ENCODE measurements around the gene BDH1.

The BDH1 gene

DNA sequence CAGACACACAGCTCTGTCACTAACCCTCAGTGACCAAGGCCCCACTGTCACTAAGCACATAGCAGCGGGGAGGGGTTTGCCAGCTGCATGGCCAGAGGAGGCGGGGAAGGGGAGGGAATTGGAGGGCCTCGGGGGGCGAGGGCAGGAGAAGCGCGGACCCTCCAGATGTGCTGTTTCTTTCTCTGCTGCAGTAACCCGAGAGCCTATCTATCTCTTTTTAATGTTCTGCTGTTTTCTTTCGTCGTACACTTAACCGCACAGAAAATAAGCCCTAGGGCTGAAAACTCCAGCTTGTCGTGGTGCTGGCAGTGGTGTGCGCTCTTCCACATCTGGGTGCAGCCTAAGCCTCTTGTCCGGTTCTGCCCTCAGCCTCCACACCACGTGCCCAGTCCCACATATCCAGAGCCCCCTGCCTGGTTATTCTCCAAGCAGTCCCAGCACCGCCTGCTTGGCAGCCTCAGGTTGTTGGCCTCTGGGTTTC, 51.1 kb downstream of the BDH1 start:
- no peak for DNase-seq

DNA sequence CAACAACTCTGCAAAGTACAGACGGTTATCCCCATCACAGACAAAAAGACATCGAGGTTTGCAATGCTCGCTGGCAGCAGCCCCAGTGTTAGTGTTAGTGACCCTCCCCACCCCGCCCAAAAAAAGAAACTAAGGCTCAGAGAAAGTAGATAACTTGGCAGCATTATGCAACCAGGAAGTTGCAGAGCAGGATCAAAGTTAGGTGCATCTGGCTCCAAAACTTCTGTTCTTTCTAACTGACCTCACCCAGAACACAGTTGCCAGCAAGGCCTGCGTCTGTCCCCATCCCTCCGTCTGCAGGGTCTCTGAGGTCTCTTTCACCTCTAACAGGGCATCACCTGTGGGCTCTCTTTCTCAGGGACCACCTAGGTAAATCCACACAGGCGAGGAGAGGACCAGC, 51.5 kb downstream of the BDH1 start:
- DNase-seq: no peak

DNA sequence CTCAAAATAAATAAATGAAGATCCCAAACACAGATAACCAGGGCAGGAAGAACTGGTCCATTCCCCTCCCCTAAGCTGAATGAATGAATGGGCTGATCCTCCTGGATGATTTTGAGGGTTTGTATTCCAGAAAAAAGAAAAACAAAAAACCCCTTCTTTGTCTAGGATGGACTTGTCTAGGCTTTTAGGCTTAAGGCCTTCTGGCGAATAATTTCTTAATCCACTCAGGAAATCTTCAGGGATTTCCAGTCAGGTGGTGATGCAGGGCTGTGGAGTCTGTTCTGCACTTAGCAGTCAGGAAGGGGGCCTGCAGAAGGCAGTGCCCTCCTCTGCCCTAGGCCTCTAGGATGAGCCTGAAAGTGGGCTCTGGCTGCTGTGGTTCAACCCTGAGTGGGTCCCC, 52.1 kb downstream of the BDH1 start:
- DNase-seq: no peak

DNA sequence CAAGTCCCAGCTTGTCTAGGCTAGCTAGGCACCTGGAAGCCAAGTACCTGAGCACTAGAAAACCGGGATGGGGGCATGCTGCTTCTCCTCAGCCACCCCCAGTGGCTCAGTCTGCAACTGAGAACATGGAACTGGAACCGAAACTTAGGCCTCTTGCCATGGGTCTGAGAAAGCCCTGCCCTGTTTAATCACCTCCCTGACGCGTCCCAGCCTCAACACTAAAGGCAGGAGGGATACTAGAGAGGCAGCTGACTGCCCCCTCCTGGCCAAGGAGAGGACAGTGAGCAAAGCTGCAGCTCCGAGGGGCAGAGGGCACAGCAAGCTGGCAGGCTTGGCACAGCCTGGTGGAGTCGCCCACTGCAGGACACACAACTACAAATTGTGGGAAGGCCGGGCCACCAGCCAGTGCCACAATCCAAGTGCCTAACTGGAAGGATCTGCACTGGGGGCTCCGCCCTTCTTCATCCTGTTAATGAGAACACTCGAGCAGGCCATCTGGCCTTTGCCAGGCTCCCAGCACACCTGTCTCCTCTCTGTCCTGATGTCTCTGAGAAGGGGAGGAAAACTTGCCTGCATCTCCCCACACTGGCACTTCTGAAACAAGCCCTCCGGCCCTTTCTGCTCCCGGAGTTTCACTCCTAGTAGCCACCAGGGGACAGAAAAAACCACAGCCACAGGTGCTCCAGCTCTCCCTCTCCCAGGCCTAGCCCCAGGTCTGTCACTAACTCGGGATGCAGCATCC, 53.7 kb downstream of the BDH1 start:
- DNase-seq: peak; percentile 26 to 47

DNA sequence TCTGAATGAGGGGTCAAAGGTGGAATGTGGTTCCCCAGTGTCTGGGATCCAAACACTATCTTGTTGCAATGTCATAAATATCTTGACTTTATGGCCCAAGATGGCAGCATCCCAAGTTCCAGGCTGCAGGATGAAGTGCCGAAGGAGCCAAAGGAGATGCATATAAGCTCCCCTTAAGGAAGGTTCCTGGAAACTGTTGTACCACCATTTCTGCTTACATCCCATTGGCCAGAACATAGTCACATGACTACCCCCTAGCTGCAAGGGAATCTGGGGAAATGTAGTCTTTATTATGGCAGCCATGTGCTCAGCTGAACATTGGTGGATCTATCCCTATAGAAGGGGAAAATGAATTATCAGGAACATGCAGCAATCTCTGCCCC, 54.3 kb downstream of the BDH1 start:
- DNase-seq: no peak

DNA sequence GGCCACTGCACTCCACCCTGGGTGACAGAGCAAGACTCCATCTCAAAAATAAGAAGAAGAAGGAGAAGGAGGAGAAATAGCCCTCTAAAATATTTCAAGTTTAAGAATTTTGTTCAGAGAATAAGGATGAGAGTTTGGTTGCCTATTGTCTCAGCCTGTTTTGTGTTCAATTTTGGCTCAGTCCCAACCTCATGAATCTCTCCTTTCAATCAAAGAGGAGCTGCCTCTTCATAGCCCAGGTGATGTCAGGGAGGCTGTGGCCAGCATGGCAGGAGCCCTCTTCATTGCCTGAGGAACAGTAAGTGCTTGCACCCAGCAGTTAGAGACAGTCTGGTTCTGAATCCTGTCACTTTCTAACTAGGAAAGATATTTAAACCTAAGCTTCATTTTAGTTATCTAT, 55.0 kb downstream of the BDH1 start:
- DNase-seq: no peak

DNA sequence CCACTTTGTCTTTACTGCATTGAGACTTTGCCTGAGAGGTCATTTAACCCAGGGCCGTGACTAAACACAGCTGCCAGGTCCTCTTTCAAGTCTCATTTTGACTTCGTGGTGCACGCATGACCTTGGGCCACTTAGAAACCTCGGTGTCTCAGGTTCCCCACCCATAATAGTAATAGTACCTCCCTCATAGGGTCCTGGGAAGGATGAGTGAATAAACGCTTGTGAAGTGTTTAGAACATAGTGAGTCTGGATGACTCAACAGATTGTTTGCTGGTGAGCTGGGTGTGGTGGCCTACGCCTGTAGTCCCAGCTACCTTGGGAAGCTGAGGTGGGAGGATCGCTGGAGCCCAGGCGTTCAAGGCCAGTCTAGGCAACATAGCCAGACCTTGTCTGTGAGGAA, 56.3 kb downstream of the BDH1 start:
- no peak for DNase-seq

DNA sequence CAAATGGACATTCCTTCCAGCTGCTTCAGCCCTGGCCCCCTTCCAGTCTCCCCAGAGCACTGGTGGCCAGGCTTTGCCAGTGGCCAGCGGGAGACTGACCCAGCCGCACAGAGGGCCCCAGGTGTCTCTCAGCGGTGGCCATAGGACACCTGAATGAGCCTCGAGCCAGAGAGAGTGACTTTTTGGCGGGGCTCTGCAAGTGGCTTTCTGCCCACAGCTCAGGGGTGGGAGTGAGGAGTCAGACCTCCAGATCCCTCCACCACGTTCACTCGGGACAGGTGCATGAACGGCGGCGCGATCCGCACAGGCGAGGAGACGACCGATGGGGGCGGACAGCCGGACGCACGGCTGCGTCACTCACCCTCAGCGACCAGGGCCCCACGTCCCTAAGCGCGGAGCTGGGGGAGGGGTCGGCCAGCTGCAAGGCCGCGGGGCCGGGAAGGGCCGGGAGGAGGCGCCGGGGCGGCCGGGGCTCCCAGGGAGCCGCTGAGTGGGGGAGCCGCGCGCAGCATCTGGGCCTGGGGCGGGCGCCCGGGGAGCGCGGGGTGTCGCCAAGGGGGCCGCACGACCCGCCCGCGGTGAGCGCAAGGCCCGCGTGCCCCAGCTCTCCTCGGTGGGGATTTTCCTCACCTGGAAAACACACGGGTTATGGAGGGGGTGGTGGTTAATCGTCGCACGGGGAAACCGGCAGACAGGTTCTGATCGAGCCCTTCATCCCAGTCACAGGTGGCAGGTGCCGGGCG, 57.1 kb downstream of the BDH1 start:
- DNase-seq: no peak

DNA sequence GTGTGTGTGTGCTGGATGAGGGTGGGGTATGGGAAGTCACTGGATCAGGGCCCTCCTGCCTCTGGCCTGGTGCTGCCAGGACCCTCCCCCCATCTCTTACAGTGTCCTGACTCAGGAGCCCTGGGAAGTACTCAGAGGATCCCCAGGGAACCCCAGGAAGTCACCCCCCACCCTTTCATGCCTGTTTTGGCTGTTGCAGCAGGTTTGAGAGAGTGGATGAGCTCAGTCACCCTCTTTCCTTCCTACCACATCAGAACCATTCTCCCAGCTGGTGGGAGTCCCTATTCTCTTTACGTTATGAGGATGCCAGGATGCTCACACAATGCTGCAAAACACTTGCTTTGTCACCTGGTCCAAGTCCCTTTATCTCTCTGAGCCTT, 59.0 kb downstream of the BDH1 start:
- no peak for DNase-seq

DNA sequence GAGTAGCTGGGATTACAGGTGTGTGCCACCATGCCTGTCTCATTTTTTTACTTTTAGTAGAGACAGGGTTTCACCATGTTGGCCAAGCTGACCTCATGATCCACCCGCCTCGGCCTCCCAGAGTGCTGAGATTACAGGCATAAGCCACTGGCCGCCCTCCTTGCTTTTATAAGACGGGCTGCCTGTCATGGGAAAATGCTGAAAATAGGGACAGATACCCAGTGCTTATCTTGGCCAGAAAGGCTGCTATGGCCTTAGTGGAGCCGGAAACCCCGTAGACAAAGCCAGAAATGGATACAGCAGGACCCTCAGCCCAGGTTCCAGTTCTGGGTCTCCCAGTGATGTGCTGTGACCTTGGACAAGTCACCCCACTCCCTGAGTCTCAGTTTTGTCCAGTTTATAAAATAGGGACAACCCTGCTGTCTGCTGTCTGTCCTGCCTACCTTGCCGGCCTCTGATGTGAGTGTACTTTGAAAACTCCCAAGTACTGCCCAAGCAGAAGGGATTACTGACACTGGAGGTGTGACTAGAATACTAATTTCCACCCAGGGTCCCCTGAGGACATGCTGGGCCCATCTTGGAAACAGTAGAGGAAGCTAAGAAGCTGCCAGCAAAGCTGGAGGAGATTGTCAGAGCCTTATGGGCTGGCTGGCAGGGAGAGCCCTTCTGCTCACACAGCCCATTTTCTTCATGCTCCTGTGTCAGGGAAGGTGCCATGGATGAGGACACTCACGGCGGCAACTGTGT, 59.6 kb downstream of the BDH1 start:
- DNase-seq: no peak

DNA sequence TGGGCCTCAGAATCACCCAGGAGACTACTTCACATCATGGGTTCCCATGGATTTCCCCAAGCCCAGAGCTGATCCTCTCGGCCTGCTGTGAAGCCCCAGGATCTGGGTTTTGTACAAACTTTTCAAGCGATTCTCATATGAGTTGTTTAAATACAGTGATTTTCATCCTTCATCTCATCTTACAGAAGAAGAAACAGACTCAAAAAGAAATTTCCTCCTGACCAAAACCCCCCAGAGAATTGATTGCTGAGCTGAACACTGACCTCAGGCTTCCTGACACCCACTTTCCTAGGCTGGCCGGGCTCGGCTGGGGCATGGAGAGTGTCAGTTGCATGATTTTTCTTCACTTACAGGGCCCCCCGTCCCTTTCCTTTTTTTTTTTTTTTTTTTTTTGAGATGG, 60.3 kb downstream of the BDH1 start:
- no peak for DNase-seq

DNA sequence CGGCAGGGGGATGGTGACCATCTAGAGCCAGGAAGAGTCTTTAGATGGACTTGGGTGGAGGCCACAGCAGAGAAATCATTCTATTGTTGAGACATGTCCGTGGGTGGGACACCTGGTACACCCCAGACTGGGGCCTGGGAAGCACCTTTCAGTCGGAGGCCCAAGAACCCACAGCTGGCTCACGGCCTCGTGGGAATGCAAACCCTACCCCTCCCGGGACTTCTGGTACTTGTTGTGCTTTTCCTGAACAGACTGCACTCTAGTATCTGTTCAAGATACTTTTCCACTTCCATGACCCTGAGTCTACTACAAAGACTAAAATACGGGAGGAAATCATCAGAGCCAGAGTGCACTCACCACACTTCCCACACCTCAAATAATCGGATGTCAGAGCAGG, 60.7 kb downstream of the BDH1 start:
- no peak for DNase-seq

DNA sequence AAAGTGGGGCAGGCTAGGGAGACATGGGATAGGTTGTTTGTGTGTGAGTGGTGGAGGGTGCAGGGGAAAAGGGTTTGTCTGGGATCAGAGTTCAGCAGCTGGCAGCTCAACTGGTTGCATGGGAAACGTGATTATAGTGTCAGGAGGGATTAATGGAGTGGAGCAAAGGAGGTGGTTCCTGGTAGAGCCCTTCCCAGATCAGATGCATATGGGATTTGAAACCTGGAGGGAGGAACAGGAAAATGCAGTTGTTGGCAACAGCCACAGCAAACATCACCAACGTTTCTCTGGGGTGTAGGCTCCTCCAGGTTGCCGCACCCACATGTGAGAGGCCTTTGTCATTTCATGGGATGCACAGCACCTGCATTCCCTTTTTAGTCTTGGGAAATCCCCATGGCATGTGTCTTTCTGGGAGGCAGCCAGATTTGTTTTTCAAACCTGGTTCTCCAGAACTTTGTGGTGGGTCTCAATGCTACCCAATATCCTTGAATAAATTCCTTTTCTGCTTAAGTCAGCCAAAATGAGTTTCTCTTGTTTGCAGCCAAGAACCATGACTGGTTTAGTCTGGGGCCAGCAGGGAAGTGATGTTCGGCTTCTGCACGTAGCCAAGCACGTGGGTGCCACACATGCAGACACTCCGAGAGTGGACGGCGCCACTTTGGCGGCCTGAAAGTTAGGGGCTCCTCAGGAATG, 61.3 kb downstream of the BDH1 start:
- no peak for DNase-seq

DNA sequence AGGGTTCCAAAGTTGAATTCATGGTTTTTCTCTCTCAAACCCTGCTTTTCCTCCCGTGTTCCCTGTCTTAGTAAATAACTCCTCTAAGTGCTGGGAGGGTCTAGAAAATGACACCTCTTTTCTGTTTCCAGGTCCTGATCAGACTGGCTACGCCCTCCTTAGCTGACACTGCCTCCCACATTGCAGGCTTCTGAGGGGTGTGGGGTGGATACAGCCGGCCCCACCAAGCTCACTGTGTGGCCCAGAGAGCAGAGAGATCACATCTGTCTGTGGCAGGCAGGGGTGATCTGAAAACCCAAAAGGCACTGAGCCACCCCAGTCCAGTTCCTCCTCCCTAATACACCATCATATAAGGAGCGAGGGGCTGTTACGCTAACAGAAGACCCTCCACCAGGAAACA, 62.7 kb downstream of the BDH1 start:
- DNase-seq: no peak

DNA sequence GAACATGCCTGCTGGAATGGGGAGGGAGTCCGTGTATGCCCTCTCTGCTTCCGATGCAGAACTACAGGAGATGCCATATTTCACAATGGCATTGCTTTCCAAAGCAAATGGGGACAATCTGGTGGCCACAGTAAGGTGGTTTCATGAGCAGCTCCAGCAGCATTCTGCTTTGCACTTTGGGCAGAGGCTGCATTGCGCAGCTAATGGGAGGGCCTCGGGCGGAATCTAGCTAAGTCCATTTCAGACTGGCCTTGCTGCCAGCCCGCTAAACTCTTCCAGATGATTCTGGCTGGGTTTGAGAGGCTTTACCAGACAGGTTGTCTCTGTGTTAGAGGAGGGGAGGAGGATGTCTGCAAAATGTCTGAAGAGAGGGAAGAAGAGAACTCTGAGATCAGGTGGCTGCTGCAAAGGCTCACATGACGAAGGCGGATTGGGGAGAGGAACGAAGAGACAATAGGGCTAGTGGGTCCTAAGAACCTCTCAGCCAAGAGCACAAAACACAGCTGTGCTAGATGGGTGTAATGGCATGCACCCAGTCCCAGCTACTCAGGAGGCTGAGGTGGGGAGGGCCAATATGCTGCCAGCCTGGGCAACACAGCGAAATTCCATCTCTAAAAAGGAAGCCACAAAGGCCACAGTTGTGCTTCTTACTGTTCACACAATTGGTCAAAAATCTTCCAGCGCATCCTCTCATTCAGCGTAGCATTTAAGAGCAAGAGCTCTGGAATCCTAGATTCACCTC, 63.7 kb downstream of the BDH1 start:
- DNase-seq: no peak

DNA sequence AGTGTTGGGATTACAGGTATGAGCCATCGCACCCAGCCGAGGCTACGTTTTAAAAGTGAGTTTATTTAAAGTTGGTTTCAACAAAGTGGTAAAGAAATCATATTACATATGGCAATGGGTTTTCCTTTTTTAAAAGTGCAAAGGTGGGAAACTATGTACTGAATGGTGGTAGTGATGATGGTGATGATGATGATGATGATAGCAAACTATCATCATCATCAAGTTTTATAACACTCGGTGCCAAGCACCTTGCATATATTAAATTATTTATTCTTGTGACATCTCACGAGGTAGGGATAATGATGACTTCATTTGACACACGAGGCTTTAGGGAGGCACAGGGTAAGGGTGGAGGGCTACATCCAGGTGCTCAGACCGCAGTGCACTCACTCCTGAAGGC, 64.3 kb downstream of the BDH1 start:
- no peak for DNase-seq

DNA sequence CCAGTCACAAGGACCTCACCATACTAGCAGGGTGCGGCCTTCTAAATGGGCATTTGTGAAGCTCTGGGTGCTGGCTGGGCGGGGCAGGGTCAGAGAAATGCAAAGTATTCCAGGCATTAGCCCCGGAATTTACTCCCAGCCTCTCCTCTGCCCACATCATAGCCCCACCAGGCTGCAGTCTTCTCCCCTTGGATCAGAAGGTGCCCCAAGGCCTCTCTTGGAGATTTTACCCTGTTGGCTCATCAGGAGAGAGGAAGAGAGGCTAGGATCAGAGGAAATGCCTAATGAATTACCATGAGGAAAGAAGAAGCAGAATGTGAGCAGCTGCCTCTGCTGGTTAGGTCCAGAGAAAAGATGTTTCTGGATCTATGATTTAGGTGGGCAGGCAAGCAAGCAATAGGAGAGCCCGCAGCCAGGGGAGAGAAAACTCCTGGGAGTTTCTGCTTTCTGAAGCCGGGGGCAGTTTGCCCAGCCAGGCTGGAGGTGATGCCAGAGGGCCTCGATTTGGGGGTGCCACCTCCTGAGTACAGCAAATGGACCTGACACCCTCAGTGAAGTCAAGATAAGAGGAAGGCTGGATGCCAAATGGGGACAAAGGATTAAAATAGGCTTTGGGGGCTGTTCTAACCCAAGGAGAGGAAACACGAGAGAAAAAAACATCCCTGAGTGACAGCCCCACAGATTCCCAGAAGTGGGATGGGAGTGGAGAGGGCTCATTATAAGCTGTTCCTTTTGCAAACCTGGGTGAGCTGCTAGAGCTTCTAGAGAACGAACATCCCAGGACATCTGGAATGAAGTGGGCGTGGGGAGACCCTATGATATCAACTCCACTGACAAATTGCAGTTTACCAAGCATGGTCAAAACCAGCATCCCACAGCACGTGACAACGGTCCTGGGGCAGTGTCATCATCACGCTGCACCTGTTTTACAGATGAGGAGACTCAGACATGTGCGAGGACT, 65.4 kb downstream of the BDH1 start:
- DNase-seq: no peak

DNA sequence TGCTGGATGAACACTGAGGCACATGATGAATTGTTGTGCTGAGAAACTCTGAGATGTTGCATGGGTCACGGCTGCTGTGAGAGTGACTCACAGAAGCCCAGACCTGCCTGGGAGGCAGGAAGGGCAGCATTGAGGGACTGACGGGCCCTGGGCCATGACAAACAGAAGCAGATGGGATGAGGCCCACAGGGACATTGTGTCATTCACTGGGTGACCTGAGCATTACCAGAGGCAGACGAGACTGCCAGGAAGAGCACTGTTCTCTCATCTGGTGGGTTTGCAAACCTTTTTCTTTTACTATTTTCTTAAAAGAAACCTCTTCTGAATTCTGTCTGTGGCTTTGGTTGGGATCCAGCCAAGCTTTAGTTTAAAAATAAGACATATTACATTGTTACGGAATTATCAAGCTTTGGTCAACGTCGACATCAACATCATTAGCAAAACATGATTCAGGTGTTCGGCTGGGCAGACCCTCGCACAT, 67.8 kb downstream of the BDH1 start:
- DNase-seq: no peak

DNA sequence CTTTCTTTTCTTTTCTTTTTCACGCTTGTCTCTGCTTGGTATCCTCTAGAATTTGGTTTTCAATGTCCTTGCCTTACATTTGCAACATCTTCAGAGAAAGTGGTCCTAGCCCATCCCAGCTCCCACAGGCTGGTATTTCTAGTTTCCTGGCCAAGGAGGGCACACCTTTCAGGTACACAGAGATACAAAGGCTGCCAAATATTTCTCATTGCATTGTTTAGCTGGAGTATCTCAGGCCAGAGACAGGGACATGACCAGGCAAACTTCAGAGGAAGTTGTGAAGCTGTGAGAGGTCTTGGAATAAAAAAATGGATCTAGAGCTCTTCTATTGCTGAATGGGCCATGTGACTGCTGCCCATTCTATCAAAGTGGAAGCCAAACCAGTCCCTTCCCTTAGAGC, 68.9 kb downstream of the BDH1 start:
- DNase-seq: no peak

DNA sequence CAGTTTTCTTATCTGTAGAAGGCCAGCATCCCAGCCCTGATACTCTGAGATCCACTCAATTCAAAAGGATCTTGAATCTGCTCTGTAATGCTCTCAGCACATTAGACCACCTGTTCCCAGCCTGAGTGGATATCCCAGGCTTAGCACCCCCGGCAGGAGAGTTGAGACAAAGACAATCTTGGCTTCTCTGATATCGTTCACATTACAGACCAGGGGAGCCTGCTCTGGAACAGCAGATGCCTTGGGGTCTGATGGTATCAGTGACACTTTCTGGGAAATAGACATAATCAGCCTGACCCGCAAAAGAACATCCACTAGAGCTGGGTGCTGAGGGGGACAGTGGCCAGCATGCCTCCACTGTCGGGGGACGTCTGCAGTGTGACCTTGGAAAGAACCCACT, 70.6 kb downstream of the BDH1 start:
- DNase-seq: no peak

DNA sequence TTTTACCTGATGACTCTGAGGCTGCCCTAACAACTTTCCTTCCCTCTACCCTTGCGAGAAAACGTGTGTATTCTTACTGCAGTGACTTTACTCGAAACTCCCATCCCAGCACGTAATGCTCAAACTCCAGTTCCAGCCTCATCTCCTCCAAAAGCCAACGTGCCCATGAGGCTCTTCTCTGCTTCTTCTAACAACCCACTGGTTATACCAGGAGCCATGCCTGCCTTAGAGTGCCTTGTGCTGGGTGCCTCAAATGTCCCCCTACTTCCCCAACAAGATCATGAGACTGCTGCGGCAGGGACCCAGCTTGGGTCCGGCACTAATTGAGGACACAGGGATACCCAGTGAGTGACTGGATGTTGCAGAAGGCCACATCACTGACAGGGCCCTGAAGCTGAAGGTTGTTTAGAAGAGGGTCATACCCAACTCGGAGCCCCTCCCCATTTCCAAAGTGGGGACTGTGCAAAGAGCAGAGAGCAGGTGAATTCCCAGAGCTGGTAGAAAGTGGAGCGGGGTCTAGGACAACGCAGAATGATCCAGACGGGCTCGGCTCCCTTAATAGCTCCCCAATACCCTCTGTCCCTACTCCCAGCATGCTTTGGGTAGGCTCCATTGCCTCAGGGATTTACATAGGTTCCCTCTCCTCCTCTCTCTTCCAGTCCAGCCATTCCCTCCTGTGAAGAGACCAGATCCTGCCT, 71.4 kb downstream of the BDH1 start:
- no peak for DNase-seq

Measured in CD4-positive, alpha-beta T cell treated with Interleukin-1 beta for 1 hour (primary cell).